PC-9 (cell line): Measurements from ENCODE around the gene DOC2B.
"Not testable (repeated sequence)": the region's sequence is repeated elsewhere in the genome, so short reads cannot be mapped to it uniquely, and the experiment has no call there.

Experiments used
- CTCF ChIP-seq: fragments of 200-600 bp; sonication (generic); conservative IDR thresholded peaks from 2 replicates; pipeline ENCODE4 v1.6.1; 2017; ENCODE audit warnings: mixed run types, antibody characterized with exemption, mild to moderate bottlenecking, moderate library complexity
- EZH2 ChIP-seq: fragments of 200-600 bp; sonication (generic); IDR thresholded peaks from 2 replicates; pipeline ENCODE4 v1.8.0; 2017; ENCODE audit warnings: antibody characterized with exemption, low read depth

GRCh38 chr17:136531-136930 is 44.9 kb downstream of the DOC2B start:
- peak; percentile 54 for TF ChIP-seq CTCF
- not testable (repeated sequence) for TF ChIP-seq EZH2
